HG03175 (cell line): ENCODE results near the gene CD86.
"Not testable (repeated sequence)": the region's sequence is repeated elsewhere in the genome, so short reads cannot be mapped to it uniquely, and the experiment has no call there.

Source experiments
- ATAC-seq: cut with Tn5 transposase; IDR thresholded peaks from one replicate; pipeline ENCODE4 v1.9.1; 2021; ENCODE audit warnings: mild to moderate bottlenecking, moderate library complexity; ENCODE audit not compliant: unreplicated experiment

The CD86 gene

DNA sequence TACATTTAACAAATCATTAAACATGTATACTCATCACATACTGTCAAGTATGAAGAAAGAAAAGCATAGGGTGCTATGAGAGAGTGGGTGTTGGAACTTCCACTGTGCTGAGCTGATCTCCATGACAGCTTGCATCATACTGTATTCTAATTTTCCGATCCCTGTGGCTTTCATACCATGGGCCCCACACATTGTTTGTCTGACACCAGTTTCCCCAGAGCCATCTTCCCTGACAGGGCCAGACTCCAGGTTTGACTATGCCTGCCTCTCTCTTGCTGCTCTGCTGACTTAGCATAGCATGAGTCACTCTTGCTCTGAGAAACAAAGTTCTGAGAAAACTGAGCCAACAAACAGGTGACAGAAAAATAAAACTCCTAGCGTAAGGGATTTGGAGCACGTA lies 91.3 kb downstream of the CD86 start:
- ATAC-seq, result peak; percentile 53

DNA sequence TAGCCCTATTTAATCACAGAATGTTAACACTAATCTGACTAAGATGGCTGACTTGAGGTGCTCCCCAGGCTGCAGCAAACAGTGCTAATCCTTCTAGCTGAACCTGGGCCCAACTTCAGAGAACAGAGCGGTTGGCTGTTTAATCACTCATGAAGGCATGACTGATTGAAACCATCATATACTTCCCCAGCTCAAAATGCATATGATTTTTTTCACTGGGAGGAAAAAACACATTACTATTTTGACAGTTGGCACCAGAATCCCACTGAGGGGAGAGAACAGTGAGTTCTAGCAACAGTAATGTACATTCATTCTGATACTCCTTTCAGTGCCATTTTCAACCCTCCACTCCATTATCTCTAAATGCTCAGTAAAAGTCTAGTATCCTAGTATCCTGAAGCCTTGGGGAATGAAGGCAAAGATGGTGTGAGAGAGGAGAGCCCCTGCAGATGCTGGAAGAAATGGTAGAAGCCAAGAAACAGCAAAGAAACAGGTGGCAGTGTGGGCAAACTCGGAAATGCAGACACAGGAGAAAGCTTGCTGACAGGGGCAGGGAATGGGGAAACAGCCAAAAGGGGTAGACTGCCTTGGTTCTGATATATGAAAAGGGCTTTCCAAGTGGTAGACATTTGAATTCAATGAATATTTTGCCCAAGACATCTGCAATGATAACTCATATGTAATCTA lies 93.9 kb downstream of the CD86 start:
- ATAC-seq, result no peak

DNA sequence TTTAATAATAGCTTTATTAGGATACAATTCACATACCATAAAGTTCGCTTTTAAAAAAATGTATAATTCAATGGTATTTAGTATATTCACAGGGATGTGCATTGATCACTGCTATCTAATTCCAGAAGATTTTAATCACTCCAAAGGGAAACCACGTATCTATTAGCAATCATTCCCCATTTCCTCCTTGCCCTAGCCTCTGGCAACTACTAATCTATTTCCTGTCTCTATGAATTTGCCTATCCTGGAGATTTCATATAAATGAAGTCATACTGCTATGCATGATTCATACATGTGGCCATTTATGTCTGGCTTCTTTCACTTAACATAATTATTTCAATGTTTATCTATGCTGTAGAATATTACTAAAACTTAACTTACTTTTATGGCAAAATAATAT lies 96.3 kb downstream of the CD86 start:
- ATAC-seq, result no peak

DNA sequence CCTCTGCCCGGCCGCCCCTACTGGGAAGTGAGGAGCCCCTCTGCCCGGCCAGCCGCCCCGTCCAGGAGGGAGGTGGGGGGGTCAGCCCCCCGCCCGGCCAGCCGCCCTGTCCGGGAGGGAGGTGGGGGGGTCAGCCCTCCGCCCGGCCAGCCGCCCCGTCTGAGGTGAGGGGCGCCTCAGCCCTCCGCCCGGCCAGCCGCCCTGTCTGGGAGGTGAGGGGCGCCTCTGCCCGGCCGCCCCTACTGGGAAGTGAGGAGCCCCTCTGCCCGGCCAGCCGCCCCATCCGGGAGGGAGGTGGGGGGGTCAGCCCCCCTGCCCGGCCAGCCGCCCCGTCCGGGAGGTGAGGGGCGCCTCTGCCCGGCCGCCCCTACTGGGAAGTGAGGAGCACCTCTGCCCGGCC lies 109.8 kb downstream of the CD86 start:
- not testable (repeated sequence) for ATAC-seq

DNA sequence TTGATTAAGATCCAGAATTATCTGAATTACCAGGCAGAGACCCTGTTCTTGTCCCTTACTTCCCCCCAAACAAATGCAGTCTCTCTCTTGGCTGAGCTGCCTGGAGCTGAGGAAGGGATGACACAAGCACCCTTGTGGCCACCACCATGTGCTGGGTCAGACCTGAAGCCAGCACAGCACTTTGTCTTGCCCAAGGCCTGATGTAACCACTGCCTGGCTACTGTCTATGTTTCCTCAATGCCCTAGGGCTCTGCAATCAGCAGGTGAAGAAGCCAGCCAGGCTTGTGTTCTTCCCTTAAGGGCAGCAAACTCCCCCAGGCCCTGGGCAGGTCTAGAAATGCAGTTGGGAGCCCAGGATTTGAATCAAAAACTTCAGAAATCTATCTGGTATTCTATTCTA lies 112.5 kb downstream of the CD86 start:
- ATAC-seq, result no peak

DNA sequence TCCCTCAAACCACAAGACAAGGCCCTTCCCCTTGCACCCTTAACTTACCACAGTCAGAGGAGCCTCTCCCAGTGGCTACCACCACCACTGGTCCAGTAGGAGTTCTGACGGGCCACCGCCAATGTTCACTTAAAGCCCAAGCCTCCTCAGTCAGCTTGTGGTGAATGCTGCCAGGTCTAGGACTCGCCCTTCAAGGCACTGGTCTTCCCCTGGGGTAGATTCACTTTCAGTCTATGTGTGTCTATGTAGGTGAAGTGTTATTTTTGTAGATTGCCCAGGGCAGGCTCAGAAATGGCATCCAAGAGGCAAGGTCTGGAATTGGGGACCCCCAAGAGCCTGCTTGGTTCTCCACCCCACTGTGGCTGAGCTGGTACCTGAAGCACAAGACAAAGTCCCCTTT lies 112.9 kb downstream of the CD86 start:
- no peak for ATAC-seq

DNA sequence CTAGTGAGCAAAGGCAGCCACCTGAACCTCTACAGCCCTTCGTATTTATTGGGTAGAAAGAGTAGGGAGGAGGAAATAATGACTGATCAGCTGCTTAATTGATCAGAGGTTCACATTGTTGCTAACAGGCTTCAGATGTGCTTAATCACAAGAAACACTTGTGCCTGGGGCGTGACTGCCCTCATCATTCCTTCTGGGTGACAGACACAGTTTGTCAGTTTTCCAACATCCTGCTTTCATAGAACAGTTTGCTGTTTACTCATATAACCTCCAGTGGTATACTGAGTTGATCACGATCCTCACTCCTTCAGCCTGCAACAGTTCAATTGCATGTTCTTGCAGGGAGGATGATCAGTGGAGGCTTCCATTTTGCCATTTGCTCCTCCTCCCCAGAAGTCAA lies 114.7 kb downstream of the CD86 start:
- no peak for ATAC-seq
